GM19452 (cell line): ENCODE results near the gene DOCK6.

Experiments used
- ATAC-seq: cut with Tn5 transposase; IDR thresholded peaks from one replicate; pipeline ENCODE4 v1.9.1; 2021; ENCODE audit not compliant: unreplicated experiment

Gene DOCK6

DNA sequence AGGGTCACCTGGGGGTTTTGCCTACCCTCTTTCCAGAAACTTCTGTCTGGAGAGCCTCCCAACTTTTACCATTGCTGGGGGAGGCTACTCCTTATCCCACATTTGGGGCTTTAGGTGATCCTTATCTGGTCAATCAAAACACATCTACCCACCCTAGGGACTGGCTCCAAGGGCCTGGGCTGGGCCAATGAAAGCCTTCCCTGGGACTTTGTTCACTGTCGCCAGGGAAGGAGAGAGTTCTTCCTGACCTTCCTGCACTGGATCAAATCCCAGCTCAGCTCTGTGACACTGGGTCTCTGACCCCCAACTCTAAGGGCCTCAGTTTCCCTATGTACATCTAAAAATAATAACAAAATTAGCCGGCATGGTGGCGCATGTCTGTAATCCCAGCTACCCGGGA lies 11.1 kb downstream of the DOCK6 start:
- no peak for ATAC-seq

DNA sequence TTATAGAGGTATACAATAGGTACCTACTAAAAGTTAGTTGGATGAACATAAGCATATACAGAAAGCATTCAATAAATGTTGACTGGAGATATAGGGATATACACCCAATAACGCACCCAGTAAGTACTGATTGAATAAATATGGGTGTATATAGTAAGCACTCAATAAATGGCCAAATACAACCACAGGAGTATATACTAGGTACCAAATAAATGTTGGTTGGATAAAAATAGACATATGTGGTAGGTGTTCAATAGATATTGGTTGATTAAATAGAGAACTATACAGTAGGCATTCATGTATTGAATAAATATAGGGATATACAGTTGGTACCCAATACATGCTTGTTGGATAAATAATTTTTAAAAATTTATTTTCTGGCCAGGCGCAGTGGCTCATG lies 13.5 kb downstream of the DOCK6 start:
- ATAC-seq: no peak

- ATAC-seq: no peak
Observed at GRCh38 chr19:11247934-11248333, 14.4 kb downstream of the DOCK6 start.

DNA sequence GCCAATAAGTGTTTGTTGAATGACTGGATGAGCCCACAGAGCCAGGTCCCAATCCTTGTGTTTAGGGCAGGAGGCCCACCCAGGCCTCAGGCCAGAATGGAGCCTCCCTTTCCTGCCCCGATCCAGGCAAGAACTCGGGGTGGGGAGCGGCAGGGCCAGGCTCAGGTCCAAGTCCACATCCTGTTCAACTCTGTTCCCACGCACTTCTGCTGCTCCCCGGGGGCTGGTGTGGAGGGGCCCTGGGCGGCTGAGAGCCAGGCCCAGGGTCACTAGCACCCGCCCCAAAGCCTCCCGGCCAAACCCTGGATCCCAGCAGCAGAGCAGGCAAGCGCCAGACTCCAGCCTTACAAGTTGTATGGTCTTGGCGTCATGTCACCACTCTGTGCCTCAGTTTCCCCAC lies 14.9 kb downstream of the DOCK6 start:
- ATAC-seq: no peak

- ATAC-seq: no peak
Observed at GRCh38 chr19:11246941-11247340, 15.4 kb downstream of the DOCK6 start.

DNA sequence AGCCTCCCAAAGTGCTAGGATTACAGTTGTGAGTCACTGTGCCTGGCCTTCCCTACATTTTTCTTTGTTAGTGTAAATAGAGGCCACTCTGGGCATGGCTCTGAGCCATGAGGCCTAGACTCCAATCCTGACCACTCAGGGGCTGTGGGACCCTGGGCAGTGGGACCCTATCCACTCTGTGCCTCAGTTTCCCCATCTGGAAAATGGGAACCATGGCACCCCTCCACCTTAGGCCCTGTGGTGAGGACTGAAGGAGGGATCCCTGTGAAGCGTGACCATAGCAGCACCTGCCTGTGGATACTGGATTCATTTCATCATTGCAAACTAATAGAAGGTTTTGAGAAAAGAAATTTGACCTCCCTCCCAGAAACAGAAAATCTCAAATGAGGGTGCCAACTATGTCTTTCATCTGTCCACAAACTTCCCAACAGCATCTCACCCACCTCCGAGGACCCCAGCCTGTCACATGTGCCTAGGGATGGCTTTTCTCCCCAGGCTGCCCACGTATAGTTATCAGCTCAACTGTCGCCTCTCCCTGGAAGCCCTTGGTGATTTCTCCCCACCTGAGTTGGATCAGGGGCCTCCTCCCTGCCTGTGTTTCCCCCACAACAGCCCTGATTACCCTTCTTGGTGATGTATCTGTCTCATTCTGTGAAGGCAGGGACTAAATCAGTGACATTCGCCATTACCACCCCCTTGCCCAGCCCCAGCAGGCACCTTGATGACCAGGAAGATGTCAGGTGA lies 17.3 kb downstream of the DOCK6 start:
- ATAC-seq: no peak

DNA sequence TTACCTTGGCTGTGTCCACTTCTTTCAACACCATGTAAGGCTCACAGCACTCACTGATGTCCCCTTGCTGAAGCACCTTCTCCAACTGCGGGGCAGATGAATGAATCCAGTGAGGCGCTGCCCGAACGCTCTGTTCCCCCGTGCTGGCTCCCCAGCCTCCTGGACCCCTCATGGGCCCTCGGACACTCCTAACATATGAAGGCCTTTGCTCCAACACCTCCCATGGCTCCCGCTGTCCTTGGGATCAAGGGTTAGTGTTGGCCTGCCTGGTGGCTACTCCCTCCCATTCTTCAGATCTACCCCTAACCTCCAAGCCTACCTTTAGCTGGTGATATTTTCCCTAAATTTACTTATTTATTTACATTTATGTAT lies 18.5 kb downstream of the DOCK6 start:
- ATAC-seq: no peak

DNA sequence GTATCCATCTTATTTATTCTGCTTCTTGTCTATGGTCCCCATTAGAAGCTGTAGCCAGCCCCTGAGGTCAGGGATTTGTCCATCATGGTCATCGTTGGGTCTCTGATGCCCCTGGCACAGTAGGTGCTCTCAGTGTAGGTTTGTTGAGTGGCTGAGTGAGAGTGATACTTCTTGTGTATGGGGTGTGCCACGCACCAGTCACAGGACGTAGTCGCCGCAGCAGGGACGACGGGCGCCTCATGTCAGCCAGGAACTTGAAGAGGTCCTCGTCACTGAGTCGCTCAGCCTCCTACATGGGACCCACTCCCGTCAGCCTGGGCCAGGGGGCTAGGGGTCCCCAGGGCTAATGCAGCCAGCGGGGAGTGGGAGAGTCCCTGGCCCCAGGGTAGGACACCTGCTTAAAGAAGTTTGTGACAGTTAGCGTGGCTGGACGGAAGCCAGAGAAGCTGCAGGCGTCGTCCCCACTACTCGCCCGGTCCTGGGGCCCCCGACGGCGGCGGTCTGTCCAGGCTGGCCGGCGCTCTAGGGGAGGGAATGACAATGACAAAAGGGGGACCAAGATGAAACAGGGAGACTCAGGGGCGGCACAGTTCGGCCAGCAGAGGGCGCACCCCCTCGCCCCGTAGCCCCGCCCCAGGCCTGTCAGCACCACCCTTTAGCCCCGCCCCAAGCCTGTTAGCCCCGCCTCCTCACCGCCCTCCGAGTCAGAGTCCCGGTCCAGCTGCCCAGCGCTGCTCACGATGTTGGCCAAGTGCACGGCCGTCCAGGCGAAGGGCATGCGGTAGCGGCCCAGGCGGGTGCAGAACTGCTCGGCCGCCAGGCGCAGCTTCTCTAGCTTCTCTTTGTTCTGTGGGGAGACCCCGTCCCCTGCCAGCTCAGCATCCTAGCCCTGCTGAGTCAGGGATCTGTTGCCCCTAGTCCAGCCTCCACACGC lies 19.2 kb downstream of the DOCK6 start:
- ATAC-seq: no peak

DNA sequence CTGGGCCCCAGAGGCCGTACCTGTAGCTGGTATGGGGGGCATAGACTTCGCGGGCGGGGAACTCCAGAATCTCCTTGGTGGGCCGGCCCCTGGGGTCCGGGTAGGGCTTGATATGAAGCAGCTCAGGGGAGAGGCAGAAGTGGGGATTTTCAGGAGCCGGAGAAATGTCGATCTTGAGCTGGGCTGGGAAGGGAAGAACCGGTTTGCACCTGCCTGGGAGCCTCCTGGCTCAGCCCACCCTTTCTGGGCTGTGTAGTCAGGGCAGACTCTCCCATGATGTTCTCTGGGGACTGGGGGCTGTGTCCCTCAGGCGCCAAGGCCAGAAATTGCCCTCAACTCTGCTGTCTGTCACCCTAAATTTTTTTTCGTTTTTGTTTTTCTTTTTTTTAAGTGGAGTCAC lies 20.3 kb downstream of the DOCK6 start:
- no peak for ATAC-seq

GRCh38 chr19:11240008-11240444 lies 22.3 kb downstream of the DOCK6 start:
- ATAC-seq: no peak

GRCh38 chr19:11239377-11240000 lies 22.8 kb downstream of the DOCK6 start, which contains the start of gene ANGPTL8:
Gene ANGPTL8 (plus strand): TSS chr19:11239619. CDS start chr19:11239638, 19 bp downstream.
- no peak for ATAC-seq

DNA sequence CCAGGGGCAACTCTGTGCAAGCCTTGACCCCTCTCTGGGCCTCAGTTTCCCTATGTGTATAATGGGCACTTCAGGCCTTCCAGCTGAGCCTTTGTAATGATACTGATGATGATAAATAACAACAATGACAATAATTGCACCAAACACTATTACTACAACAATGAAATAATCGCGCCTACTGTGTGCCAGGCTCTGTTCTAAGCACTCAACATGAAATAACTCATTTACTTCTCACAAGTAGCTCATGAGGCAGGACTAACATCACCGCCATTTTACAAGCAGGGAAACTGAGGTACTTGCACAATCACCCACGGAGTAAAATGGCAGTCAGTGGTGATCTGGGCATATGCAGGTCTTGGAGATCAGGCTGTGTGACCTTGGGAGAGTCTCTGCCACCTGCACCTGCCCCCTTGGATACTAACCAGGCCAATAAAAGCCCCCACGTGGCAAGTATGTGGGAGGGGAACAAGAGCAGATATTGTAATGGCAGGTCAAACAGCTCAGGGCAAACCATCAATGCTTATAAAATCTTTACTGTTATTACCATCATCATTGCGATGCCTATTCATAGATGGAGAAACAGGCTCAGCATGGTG lies 23.4 kb downstream of the DOCK6 start:
- ATAC-seq: no peak

GRCh38 chr19:11238041-11238440 lies 24.3 kb downstream of the DOCK6 start:
- no peak for ATAC-seq

DNA sequence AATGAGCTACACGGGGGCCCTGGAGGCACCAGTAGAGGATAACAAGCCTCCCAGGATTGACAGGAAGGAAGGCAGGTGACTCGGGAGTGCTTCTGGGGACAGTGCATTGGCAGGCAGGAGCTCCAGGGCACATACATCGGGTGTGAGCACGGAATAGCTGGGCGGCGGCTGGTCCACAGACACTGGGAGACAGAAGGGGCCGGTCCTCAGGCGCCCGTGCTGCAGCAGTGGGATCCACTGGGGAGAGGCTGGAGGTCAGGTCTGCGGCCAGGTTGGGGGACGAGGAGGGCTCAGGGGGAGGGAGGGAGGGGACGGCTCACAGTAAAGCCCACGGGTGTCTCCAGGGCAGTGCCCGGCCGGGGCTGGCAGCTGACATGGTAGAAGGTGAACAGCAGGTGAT lies 25.0 kb downstream of the DOCK6 start:
- ATAC-seq: no peak

DNA sequence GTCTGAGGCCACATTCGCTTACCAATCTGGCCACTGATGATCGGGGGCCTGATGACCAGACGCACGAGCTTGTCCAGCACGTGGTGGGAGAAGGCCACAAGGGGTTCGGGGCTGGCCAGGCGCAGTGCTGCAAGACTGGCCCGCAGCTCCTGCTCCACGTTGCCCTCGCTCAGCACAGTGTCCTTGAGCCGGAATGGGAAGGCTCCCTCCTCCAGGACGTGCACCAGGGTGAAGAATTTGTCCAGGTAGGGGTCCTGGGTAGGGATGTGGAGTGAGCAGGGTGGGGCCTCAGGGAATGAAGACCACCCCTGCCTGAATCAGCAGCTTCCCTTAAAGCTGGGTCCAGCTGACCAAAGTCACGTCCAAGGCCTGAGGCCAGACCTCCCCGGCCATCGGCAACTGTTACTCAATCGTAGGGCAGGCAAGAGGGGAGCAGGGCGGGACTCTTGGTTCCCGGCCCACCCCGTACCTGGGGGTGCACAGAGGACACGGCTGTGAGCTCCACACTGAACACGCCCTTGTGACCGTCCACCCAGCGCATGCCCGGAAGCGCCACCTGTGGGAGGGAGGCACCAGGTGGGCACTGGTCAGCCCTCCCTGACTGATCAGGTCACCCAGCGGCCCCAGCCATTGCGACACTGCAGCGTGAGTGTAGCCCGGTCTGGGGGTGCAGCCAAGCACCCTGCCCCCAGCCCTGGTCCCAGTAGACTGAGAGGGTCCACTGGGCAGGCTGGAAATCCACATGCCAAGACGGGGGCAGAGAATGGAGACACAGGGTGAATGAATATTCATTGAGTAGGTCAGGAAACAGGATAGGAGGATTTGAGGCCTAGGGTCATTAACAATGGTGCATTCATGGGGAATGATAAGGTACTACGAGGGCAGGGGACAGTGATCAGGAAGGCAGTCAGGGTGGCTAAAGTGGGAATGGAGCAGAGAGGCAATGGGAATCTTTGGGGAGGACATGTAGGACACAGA lies 25.7 kb downstream of the DOCK6 start:
- no peak for ATAC-seq

- ATAC-seq: no peak
Observed at GRCh38 chr19:11234486-11235075, 27.7 kb downstream of the DOCK6 start.

- no peak for ATAC-seq
Observed at GRCh38 chr19:11233073-11233472, 29.3 kb downstream of the DOCK6 start.

- no peak for ATAC-seq
Observed at GRCh38 chr19:11232555-11232954, 29.8 kb downstream of the DOCK6 start.

- ATAC-seq: no peak
Observed at GRCh38 chr19:11230621-11231386, 31.5 kb downstream of the DOCK6 start.
